Fibroblast of mammary gland (primary cell): Measurements from ENCODE around the gene NPHP4.

Source experiments
- DNase-seq: peaks from one replicate; pipeline ENCODE4 v3.0.0-alpha.2; 2010; ENCODE audit warnings: low read depth
- H3K4me3 ChIP-seq: 2 replicates; pipeline ENCODE4 v1.5.1; 2011; ENCODE audit warnings: low read depth, mild to moderate bottlenecking, low read length, moderate library complexity; ENCODE audit not compliant: control insufficient read depth
- TF ChIP-seq, protein P1 (sequence below): conservative IDR thresholded peaks from 2 replicates; pipeline ENCODE4 v1.5.1; 2011; ENCODE audit warnings: low read depth, low read length, inconsistent platforms; ENCODE audit not compliant: control insufficient read depth, insufficient read depth

Gene NPHP4

DNA sequence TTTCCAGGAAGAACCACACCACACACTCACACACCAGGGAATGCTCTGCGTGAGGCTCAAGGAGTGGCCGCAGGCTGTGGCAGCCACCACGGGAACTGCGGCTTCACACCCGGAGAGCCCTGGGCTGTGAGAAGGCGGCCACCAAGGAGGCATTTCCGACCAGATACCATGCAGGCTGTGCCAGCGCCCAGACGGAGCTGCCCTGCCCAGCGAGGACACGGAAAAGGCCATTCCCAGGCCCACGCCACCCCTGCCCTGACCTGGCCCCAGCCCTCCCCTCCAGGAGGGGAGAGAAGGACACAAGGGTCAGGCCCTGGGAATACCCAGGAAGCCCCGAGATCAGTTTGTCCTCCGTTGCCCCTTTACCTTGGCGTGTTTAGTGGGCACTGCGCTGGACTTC, 119.3 kb downstream of the NPHP4 start:
- H3K4me3 ChIP-seq: no peak overlapping the region
- DNase-seq: no peak
- TF ChIP-seq, protein P1, sequence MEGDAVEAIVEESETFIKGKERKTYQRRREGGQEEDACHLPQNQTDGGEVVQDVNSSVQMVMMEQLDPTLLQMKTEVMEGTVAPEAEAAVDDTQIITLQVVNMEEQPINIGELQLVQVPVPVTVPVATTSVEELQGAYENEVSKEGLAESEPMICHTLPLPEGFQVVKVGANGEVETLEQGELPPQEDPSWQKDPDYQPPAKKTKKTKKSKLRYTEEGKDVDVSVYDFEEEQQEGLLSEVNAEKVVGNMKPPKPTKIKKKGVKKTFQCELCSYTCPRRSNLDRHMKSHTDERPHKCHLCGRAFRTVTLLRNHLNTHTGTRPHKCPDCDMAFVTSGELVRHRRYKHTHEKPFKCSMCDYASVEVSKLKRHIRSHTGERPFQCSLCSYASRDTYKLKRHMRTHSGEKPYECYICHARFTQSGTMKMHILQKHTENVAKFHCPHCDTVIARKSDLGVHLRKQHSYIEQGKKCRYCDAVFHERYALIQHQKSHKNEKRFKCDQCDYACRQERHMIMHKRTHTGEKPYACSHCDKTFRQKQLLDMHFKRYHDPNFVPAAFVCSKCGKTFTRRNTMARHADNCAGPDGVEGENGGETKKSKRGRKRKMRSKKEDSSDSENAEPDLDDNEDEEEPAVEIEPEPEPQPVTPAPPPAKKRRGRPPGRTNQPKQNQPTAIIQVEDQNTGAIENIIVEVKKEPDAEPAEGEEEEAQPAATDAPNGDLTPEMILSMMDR: no peak

DNA sequence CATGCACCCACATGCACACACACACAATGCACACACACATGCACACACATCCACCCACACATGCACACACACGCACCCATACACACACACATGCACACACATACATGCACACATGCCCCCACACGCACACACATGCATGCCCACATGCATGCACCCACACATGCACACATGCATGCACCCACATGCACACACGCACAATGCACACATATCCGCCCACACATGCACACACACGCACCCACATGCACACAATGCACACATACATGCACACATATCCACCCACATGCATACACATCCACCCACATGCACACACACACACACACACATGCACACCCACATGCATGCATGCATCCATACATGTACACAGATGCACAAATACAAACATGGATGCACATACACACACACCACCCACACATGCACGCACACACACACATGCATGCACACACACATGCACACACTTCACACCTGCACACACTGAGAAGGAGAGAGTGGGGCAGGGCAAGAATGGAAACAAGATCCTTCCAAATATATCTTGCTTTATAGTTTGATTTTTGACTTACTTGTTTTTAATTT, 123.2 kb downstream of the NPHP4 start:
- DNase-seq: no peak
- TF ChIP-seq, protein P1: no peak
- no peak overlapping the region for H3K4me3 ChIP-seq

DNA sequence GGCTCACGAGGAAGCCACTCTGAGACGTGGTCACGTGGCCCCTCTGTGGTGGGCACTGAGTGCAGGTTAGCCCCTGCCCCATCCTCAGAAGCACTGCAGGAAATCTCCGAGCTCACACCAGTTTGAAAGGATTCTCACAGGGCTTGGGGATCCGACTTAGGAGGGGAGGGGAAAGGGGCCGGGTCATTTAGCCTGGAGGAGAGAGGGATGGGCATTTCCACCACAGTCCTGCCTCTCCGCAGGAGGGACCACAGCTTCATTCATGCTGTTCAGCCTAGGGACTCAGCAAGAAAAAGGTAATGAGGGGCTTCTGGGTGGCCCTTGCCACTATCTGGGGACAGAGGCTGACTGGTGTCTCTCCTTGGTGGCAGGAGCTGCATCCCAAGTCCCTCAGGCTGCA, 126.5 kb downstream of the NPHP4 start:
- no peak overlapping the region for H3K4me3 ChIP-seq
- no peak for DNase-seq
- TF ChIP-seq, protein P1: no peak

DNA sequence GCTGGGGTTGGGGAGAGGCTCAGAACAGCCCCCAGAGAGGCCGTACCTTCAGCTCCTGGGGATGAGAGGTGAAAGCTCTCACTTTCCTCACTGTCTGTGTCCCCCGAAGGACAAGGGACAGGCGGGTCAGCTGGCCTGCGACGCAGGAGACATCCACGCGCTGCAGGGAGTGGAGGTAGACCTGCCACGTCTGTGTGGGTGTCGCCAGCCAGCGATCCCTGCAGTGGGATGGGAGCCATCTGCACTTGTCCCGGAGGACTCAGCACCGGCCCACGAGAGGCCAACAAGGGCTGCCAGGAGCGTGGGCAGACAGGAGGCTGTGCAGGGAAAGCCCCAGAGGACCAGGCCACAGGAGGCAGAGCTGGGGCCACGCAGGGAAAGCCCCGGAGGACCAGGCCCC, 127.2 kb downstream of the NPHP4 start:
- H3K4me3 ChIP-seq: no peak overlapping the region
- no peak for DNase-seq
- TF ChIP-seq, protein P1: no peak

DNA sequence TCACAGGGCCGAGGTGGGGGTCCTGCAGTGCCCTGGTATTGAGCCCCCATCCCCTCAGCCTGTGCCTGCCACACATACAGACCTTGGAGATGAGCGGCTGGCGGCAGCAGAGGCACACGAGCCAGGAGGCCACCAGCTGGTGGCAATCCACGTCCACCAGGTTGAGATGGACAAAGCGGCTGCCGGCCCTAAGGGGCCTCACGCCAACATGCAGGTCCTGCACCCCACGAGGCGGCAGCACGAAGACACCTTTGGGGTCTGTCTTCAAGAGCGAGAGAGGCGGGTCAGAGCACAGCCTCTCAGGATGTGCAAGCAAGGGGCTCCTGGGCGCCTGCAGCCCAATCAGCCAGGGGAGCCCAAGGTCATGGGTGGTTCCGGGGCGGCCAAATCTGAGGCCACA, 128.0 kb downstream of the NPHP4 start:
- DNase-seq: no peak
- TF ChIP-seq, protein P1: no peak
- H3K4me3 ChIP-seq: no peak overlapping the region

DNA sequence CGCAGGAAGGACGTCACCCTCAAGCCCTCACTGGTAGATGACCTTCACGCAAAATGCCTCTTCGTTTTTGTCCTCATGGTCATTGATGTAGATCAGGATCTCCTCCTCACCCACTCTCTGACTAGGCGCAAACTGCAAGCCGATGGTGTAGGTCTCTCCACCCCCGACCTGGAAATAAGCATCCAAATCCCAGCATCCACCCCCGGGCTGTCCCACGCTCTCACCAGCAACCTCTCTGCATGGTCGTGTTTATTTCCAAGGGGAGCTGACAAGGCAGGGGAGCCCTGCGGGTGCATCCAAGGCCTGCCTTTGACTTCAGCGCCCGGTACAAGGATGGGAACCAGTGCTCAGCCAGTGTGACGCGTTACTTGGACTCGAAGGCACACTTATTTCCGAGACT, 129.0 kb downstream of the NPHP4 start:
- TF ChIP-seq, protein P1: no peak
- no peak for DNase-seq
- H3K4me3 ChIP-seq: no peak overlapping the region
